Ascending aorta (tissue), 2 donors: ENCODE results near the gene CD70. TPM values are rescaled to one million over a fixed set of nuclear protein-coding genes. Genes with fewer than 3 reads are reported as not detected.

Experiments
- DNase-seq, 2 donors: peaks; one replicate each; pipeline ENCODE4 v3.0.0-alpha.2; 2019; ENCODE audit warnings: low spot score in 2 of 2
- H3K27ac ChIP-seq, 2 donors: fragments of 200-600 bp; sonication (generic); one replicate each; pipeline ENCODE4 v1.5.1; 2016 to 2017; ENCODE audit warnings: mild to moderate bottlenecking in 1 of 2
- H3K27me3 ChIP-seq: fragments of 200-600 bp; sonication (generic); one replicate; pipeline ENCODE4 v1.5.1; 2017
- H3K36me3 ChIP-seq, 2 donors: fragments of 200-600 bp; sonication (generic); one replicate each; pipeline ENCODE4 v1.5.1; 2016
- H3K4me1 ChIP-seq, 2 donors: fragments of 200-600 bp; sonication (generic); one replicate each; pipeline ENCODE4 v1.5.1; 2016 to 2017; ENCODE audit warnings: mild to moderate bottlenecking in 1 of 2
- H3K4me3 ChIP-seq, 2 donors: fragments of 200-600 bp; sonication (generic); one replicate each; pipeline ENCODE4 v1.5.1; 2016 to 2017; ENCODE audit warnings: mild to moderate bottlenecking in 1 of 2
- H3K9me3 ChIP-seq, 2 donors: fragments of 200-600 bp; sonication (generic); one replicate each; pipeline ENCODE4 v1.5.1; 2016
- CTCF ChIP-seq, 3 experiments: fragments of 200-600 bp in 2 of 3; fragments of 450-650 bp in 1 of 3; sonication (generic) in 2 of 3; IDR thresholded peaks; one replicate each; pipeline ENCODE4 v1.5.1; 2016 to 2019; ENCODE audit warnings: antibody characterized with exemption in 3 of 3, mild to moderate bottlenecking in 1 of 3, moderate library complexity in 1 of 3
- intact Hi-C: fragments of 100-400 bp; cut with DNase I; formaldehyde crosslinking; loops from one replicate; pipeline ENCODE4 v1.15.1; 2023
- total RNA-seq: library from RNA; depleted of rRNA; stranded (reverse); fragments of >200 nt; gene quantifications from one replicate; pipeline ENCODE4 v1.1.0, GENCODE V29; 2016

CD70 gene
- total RNA-seq, 1 donor from 2014 or later, result not detected

- no peak for TF ChIP-seq CTCF (IDR thresholded peaks at IDR 0.05)
- intact Hi-C loops, result no loop called here
- H3K4me3 ChIP-seq, result no peak overlapping the region
Measured at GRCh38 chr19:6626764-6627163, 35.8 kb upstream of the CD70 start.

GRCh38 chr19:6617374-6617773 is 26.4 kb upstream of the CD70 start:
- intact Hi-C loops, result no loop called here
- TF ChIP-seq CTCF (IDR thresholded peaks at IDR 0.05), result no peak
- H3K9me3 ChIP-seq, result no peaks in the 10 kb centered on the region
- H3K27ac ChIP-seq, result no peak overlapping the region
- no peaks in the 10 kb centered on the region for H3K4me1 ChIP-seq
- DNase-seq, result no peak
- H3K36me3 ChIP-seq, result no peaks in the 10 kb centered on the region
- no peaks in the 10 kb centered on the region for H3K27me3 ChIP-seq
- H3K4me3 ChIP-seq, result no peak overlapping the region

More at GRCh38 chr19:6626764-6627163, 35.8 kb upstream of the CD70 start:
- Histone ChIP-seq H3K36me3 (no peaks in the 10 kb centered on the region), H3K4me1 (no peaks in the 10 kb centered on the region), H3K27me3 (no peaks in the 10 kb centered on the region), H3K9me3 (no peaks in the 10 kb centered on the region), H3K27ac (no peak overlapping the region)
- no peak for DNase-seq

GRCh38 chr19:6616011-6616410 is 25.1 kb upstream of the CD70 start:
- intact Hi-C loops, result no loop called here
- no peaks in the 10 kb centered on the region for H3K27me3 ChIP-seq
- no peak overlapping the region for H3K27ac ChIP-seq
- no peaks in the 10 kb centered on the region for H3K36me3 ChIP-seq
- no peak overlapping the region for H3K4me3 ChIP-seq
- no peaks in the 10 kb centered on the region for H3K9me3 ChIP-seq
- H3K4me1 ChIP-seq, result no peaks in the 10 kb centered on the region
- DNase-seq, result no peak
- TF ChIP-seq CTCF (IDR thresholded peaks at IDR 0.05), result no peak

- intact Hi-C loops, result no loop called here
- no peak for TF ChIP-seq CTCF (IDR thresholded peaks at IDR 0.05)
- no peak for DNase-seq
- H3K36me3 ChIP-seq, result no peaks in the 10 kb centered on the region
- no peak overlapping the region for H3K4me3 ChIP-seq
- H3K4me1 ChIP-seq, result no peaks in the 10 kb centered on the region
- no peaks in the 10 kb centered on the region for H3K9me3 ChIP-seq
- H3K27me3 ChIP-seq, result no peaks in the 10 kb centered on the region
- no peak overlapping the region for H3K27ac ChIP-seq
Measured at GRCh38 chr19:6613711-6614110, 22.8 kb upstream of the CD70 start.

GRCh38 chr19:6610934-6611852 is 20.2 kb upstream of the CD70 start:
- H3K27me3 ChIP-seq, result no peaks in the 10 kb centered on the region
- no peak for TF ChIP-seq CTCF (IDR thresholded peaks at IDR 0.05)
- intact Hi-C loops, result no loop called here
- no peaks in the 10 kb centered on the region for H3K4me1 ChIP-seq
- H3K9me3 ChIP-seq, result no peaks in the 10 kb centered on the region
- H3K4me3 ChIP-seq, result no peak overlapping the region
- no peak overlapping the region for H3K27ac ChIP-seq
- H3K36me3 ChIP-seq, result no peaks in the 10 kb centered on the region
- no peak for DNase-seq
